IgD-negative memory B cell (primary cell): ENCODE data around the gene YJEFN3. TPM values are rescaled to one million over a fixed set of nuclear protein-coding genes. Genes with fewer than 3 reads are reported as not detected.

ENCODE experiments used
- H3K27ac Mint-ChIP-seq, 3 donors: one replicate each; pipeline ENCODE4 v1.8.0; 2020 to 2022; ENCODE audit warnings: mild to moderate bottlenecking in 3 of 3, mixed read lengths in 3 of 3, moderate library complexity in 1 of 3
- H3K27me3 Mint-ChIP-seq: one replicate; pipeline ENCODE4 v1.8.0; 2021; ENCODE audit warnings: mixed read lengths
- H3K36me3 Mint-ChIP-seq: one replicate; pipeline ENCODE4 v1.8.0; 2020; ENCODE audit warnings: mild to moderate bottlenecking, mixed read lengths
- H3K4me1 Mint-ChIP-seq, 3 donors: one replicate each; pipeline ENCODE4 v1.8.0; 2020 to 2022; ENCODE audit warnings: mixed read lengths in 3 of 3, mild to moderate bottlenecking in 1 of 3
- H3K4me3 Mint-ChIP-seq, 4 donors: one replicate each; pipeline ENCODE4 v1.8.0; 2020 to 2022; ENCODE audit warnings: mild to moderate bottlenecking in 4 of 4, mixed read lengths in 4 of 4, moderate library complexity in 3 of 4
- H3K9me3 Mint-ChIP-seq, 3 donors: one replicate each; pipeline ENCODE4 v1.8.0; 2020 to 2021; ENCODE audit warnings: mixed read lengths in 3 of 3, mild to moderate bottlenecking in 1 of 3
- polyA plus RNA-seq: library from polyadenylated mRNA; unstranded; fragments of 300-500 nt; fragmentation: Illumina TruSeq; gene quantifications from one replicate; pipeline ENCODE4 v1.2.3, GENCODE V29; 2021

The YJEFN3 gene
- not detected for polyA plus RNA-seq

DNA sequence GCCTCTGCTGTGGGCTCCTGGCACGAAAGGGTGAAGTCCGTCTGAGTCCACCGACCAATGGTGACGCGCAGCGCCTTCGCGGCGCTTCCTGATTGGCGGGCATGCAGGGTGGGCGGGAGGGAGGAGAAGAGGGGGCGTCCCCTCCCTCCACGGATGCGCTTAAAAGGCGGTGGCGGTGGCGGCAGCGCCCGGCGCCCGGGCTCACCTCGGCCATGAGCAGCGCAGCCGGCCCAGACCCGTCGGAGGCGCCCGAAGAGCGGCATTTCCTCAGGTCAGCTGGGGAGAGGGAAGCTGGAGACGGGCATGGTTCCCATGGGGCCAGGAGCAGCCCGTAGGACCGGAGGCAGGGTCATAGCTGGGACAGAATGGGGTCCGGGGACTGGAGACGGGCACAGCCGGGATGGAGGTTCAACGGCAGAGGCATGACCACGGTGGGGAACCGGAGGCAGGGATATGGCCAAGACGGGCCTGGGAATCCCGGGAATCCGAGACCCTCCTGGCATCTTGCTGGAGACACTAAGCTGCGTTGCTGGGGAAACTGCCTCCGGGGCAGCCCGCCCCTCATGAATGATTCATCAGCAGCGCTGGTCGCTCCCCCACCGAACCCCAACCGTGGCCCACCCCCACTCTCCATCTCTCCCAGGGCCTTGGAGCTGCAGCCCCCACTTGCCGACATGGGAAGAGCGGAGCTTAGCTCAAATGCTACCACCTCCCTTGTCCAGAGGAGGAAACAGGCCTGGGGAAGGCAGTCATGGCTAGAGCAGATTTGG lies at the start of gene YJEFN3:
YJEFN3 (plus strand) TSS at position 191 of the 770 bp plus-strand sequence; CDS start at position 213, 22 bp downstream.
- Mint-ChIP-seq H3K27ac (no peak within 1 kb of the TSS), H3K36me3 (peaks cover 4% of the 10 kb centered on the region), H3K9me3 (no peaks in the 10 kb centered on the region), H3K4me1 (peaks cover 11 to 19% (median 15%) of the 10 kb centered on the region in 3 donors), H3K4me3 (peak within 1 kb of the TSS in 1 of 4 donors; percentile 63), H3K27me3 (no peaks in the 10 kb centered on the region)

GRCh38 chr19:19480688-19481087 lies 48.0 kb upstream of the YJEFN3 start:
- H3K9me3 Mint-ChIP-seq = no peaks in the 10 kb centered on the region
- no peaks in the 10 kb centered on the region for H3K36me3 Mint-ChIP-seq
- peak overlapping the region in 2 of 3 donors; percentile 76 to 82 for H3K27ac Mint-ChIP-seq
- H3K4me3 Mint-ChIP-seq = no peak overlapping the region
- H3K27me3 Mint-ChIP-seq = no peaks in the 10 kb centered on the region
- peaks cover 10 to 27% (median 17%) of the 10 kb centered on the region in 3 donors for H3K4me1 Mint-ChIP-seq

- peaks cover 3% of the 10 kb centered on the region for H3K36me3 Mint-ChIP-seq
- peaks cover 12 to 22% (median 12%) of the 10 kb centered on the region in 3 donors for H3K4me1 Mint-ChIP-seq
- H3K4me3 Mint-ChIP-seq = peak overlapping the region in 2 of 4 donors; percentile 12 to 17
- no peaks in the 10 kb centered on the region for H3K9me3 Mint-ChIP-seq
- H3K27me3 Mint-ChIP-seq = no peaks in the 10 kb centered on the region
- peak overlapping the region in 2 of 3 donors; percentile 53 to 94 for H3K27ac Mint-ChIP-seq
These were observed 45.7 kb upstream of the YJEFN3 start for GRCh38 chr19:19482809-19483596.

- Mint-ChIP-seq H3K4me3 (peak overlapping the region in 2 of 4 donors; percentile 57 to 83), H3K27me3 (no peaks in the 10 kb centered on the region), H3K4me1 (peaks cover 25 to 39% (median 33%) of the 10 kb centered on the region in 3 donors), H3K36me3 (peaks cover 3% of the 10 kb centered on the region), H3K27ac (peak overlapping the region; percentile 57 to 87 (median 73)), H3K9me3 (no peaks in the 10 kb centered on the region)
These were observed 43.3 kb upstream of the YJEFN3 start for GRCh38 chr19:19485161-19485997.

- Mint-ChIP-seq H3K27ac (no peak overlapping the region), H3K9me3 (no peaks in the 10 kb centered on the region), H3K4me3 (peak overlapping the region in 1 of 4 donors; percentile 27), H3K4me1 (peaks cover 28 to 43% (median 36%) of the 10 kb centered on the region in 3 donors), H3K27me3 (no peaks in the 10 kb centered on the region), H3K36me3 (peaks cover 3% of the 10 kb centered on the region)
These were observed 42.8 kb upstream of the YJEFN3 start for GRCh38 chr19:19485998-19486290.

- peaks cover 28 to 42% (median 36%) of the 10 kb centered on the region in 3 donors for H3K4me1 Mint-ChIP-seq
- no peaks in the 10 kb centered on the region for H3K27me3 Mint-ChIP-seq
- peak overlapping the region in 2 of 4 donors; percentile 23 to 27 for H3K4me3 Mint-ChIP-seq
- peak overlapping the region; percentile 31 to 70 (median 59) for H3K27ac Mint-ChIP-seq
- H3K36me3 Mint-ChIP-seq = peaks cover 3% of the 10 kb centered on the region
- no peaks in the 10 kb centered on the region for H3K9me3 Mint-ChIP-seq
These were observed 42.2 kb upstream of the YJEFN3 start for GRCh38 chr19:19486343-19487076.

DNA sequence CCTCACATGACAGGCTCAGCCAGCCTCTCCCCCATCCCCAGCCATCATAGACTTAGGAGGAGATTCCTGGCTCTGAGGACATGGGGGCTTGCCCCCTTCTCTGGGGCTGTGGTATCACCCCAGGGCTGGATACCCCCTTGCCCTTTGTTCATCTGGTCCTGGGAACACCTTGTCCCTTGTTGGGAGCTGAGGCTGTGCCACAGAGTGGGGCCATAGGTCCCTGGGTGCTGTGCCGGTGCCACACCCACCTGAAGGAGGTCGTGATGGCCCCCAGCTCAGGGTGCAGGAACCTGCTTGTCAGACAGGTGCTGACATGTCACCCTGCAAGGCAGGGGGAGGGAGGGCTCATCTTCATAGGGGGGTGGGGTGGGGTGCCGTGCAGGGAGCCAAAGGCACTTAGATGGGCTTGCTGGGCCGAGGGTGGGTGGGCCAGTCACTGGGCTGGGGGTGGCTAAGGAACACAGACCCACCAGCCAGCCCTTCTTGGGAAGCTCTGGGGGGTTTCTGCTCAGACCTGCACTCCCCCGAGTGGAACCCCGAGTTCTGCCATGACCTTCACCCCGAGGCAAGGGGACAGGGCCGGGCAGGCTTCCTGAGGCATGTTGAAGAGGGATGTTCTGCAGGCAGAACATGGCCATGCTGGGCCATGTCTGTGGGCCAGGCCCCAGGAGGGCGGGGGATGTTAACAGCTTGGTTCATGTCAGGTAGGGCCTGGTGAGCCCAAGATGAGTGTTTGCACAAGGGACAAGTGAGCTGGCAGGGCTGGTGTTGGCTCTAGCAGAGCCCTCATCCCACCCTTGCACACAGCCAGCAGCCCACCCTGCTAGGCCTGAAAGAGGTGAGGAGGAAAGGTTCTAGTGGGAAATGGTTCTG lies 41.4 kb upstream of the YJEFN3 start:
- Mint-ChIP-seq H3K4me3 (no peak overlapping the region), H3K9me3 (no peaks in the 10 kb centered on the region)

GRCh38 chr19:19487950-19488874 lies 40.5 kb upstream of the YJEFN3 start:
- Mint-ChIP-seq H3K27me3 (no peaks in the 10 kb centered on the region), H3K9me3 (no peaks in the 10 kb centered on the region), H3K27ac (peak overlapping the region; percentile 94 to 98 (median 98)), H3K4me3 (peak overlapping the region in 2 of 4 donors; percentile 79 to 83), H3K4me1 (peaks cover 28 to 41% (median 36%) of the 10 kb centered on the region in 3 donors), H3K36me3 (peaks cover 3% of the 10 kb centered on the region)

More for the DNA sequence above, 41.4 kb upstream of the YJEFN3 start:
- Mint-ChIP-seq H3K4me1 (peaks cover 28 to 41% (median 36%) of the 10 kb centered on the region in 3 donors), H3K27ac (peak overlapping the region; percentile 94 to 98 (median 98)), H3K27me3 (no peaks in the 10 kb centered on the region), H3K36me3 (peaks cover 3% of the 10 kb centered on the region)

DNA sequence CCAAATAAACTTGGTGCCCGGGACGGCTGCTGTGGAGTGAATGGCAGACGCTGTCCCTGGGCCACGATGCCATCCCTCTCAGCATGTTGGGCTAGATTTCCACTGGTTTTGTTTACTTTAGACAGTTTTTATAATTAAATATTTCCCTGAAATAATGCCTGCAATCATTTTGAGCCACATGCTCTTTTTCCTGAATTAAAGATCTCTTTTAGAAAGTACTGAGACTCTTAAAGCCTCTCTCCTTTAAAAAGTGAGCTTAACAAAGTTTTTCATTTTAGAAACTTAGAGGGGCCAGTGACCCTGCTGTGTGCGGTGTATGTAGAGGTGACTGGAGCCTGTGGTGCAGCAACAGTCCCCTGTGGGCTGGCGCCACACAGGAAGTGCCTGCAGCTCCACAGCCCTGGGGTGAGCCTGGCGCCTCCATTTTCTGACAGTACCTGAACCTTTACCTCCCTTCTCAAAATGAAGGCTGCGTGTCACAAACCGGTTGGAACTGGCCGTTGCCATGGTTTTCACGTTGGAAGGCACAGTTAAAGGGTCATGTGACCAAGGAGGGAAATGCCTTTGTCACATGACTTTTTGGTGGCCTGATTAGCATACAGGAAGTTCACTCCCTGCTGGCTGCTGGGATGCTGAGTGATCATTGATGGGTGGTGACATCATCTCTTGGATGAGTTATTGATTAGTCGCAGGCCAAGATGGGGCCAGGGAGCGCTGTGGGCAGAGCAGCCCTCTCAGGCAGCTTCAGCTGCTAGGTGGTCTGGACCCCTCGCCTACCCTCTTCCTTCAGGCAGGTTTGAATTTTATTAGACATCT lies 39.6 kb upstream of the YJEFN3 start:
- H3K4me1 Mint-ChIP-seq = peaks cover 28 to 41% (median 36%) of the 10 kb centered on the region in 3 donors
- peak overlapping the region; percentile 94 to 98 (median 98) for H3K27ac Mint-ChIP-seq
- H3K9me3 Mint-ChIP-seq = no peaks in the 10 kb centered on the region
- H3K36me3 Mint-ChIP-seq = peaks cover 3% of the 10 kb centered on the region
- H3K27me3 Mint-ChIP-seq = no peaks in the 10 kb centered on the region
- peak overlapping the region; percentile 48 to 83 (median 76) for H3K4me3 Mint-ChIP-seq

GRCh38 chr19:19489804-19490204 lies 38.9 kb upstream of the YJEFN3 start:
- H3K4me1 Mint-ChIP-seq = peaks cover 28 to 40% (median 35%) of the 10 kb centered on the region in 3 donors
- peaks cover 3% of the 10 kb centered on the region for H3K36me3 Mint-ChIP-seq
- H3K27ac Mint-ChIP-seq = peak overlapping the region; percentile 94 to 98 (median 98)
- no peaks in the 10 kb centered on the region for H3K27me3 Mint-ChIP-seq
- no peaks in the 10 kb centered on the region for H3K9me3 Mint-ChIP-seq
- peak overlapping the region in 3 of 4 donors; percentile 73 to 83 (median 79) for H3K4me3 Mint-ChIP-seq

- peak overlapping the region in 2 of 4 donors; percentile 52 to 79 for H3K4me3 Mint-ChIP-seq
- H3K27ac Mint-ChIP-seq = peak overlapping the region; percentile 94 to 98 (median 98)
- H3K9me3 Mint-ChIP-seq = no peaks in the 10 kb centered on the region
- peaks cover 22 to 34% (median 29%) of the 10 kb centered on the region in 3 donors for H3K4me1 Mint-ChIP-seq
- H3K27me3 Mint-ChIP-seq = no peaks in the 10 kb centered on the region
- peaks cover 3% of the 10 kb centered on the region for H3K36me3 Mint-ChIP-seq
These were observed 38.3 kb upstream of the YJEFN3 start for GRCh38 chr19:19490214-19490968.
